ENCODE results near the gene OLA1. TPM values are rescaled to one million over a fixed set of nuclear protein-coding genes. Genes with fewer than 3 reads are reported as not detected.

Gene OLA1
- total RNA-seq, 1 donor from 2014 or later: 69.2 TPM

GRCh38 chr2:174138161-174138560 is 110.2 kb downstream of the OLA1 start:
- intact Hi-C loops (cut with micrococcal nuclease): no loop called here
- DNase-seq: no peak
- no peak for ATAC-seq

GRCh38 chr2:174135981-174136380 is 112.4 kb downstream of the OLA1 start:
- no peak for ATAC-seq
- no peak for DNase-seq
- intact Hi-C loops (cut with micrococcal nuclease): no loop called here

- DNase-seq (no peak), ATAC-seq (no peak)
- intact Hi-C loops (cut with micrococcal nuclease): no loop called here
Observed at GRCh38 chr2:174125090-174125489, 123.2 kb downstream of the OLA1 start.

- intact Hi-C loops (cut with micrococcal nuclease): no loop called here
- no peak for DNase-seq
- ATAC-seq: no peak
Observed at GRCh38 chr2:174124181-174124580, 124.2 kb downstream of the OLA1 start.

GRCh38 chr2:174122185-174122584 is 126.1 kb downstream of the OLA1 start:
- no peak for ATAC-seq
- DNase-seq: no peak
- intact Hi-C loops (cut with micrococcal nuclease): no loop called here

GRCh38 chr2:174121612-174122011 is 126.7 kb downstream of the OLA1 start:
- intact Hi-C loops (cut with micrococcal nuclease): no loop called here
- ATAC-seq: no peak
- no peak for DNase-seq

- DNase-seq: no peak
- intact Hi-C loops (cut with micrococcal nuclease): no loop called here
- ATAC-seq: no peak
Observed at GRCh38 chr2:174121175-174121574, 127.2 kb downstream of the OLA1 start.

- ATAC-seq: no peak
- no peak for DNase-seq
Observed at GRCh38 chr2:174120346-174120745, 128.0 kb downstream of the OLA1 start.

GRCh38 chr2:174117951-174118930 is 130.1 kb downstream of the OLA1 start:
- DNase-seq (no peak), ATAC-seq (no peak)
- intact Hi-C loops (cut with micrococcal nuclease): no loop called here

More at GRCh38 chr2:174120346-174120745, 128.0 kb downstream of the OLA1 start:
- intact Hi-C loops (cut with micrococcal nuclease): no loop called here

GRCh38 chr2:174112073-174112472 is 136.3 kb downstream of the OLA1 start:
- DNase-seq (no peak), ATAC-seq (no peak)
- intact Hi-C loops (cut with micrococcal nuclease): no loop called here

- ATAC-seq (no peak), DNase-seq (no peak)
- intact Hi-C loops (cut with micrococcal nuclease): no loop called here
Observed at GRCh38 chr2:174108579-174108978, 139.8 kb downstream of the OLA1 start.

GRCh38 chr2:174106736-174107135 is 141.6 kb downstream of the OLA1 start:
- no peak for DNase-seq
- intact Hi-C loops (cut with micrococcal nuclease): no loop called here
- no peak for ATAC-seq

- DNase-seq: no peak
- no peak for ATAC-seq
- intact Hi-C loops (cut with micrococcal nuclease): no loop called here
Observed at GRCh38 chr2:174094542-174094941, 153.8 kb downstream of the OLA1 start.

- no peak for ATAC-seq
- intact Hi-C loops (cut with micrococcal nuclease): no loop called here
- no peak for DNase-seq
Observed at GRCh38 chr2:174090476-174090875, 157.9 kb downstream of the OLA1 start.

GRCh38 chr2:174088706-174089460 is 159.4 kb downstream of the OLA1 start:
- intact Hi-C loops (cut with micrococcal nuclease): no loop called here
- ATAC-seq (no peak), DNase-seq (no peak)

GRCh38 chr2:174086708-174087107 is 161.6 kb downstream of the OLA1 start:
- no peak for DNase-seq
- intact Hi-C loops (cut with micrococcal nuclease): no loop called here
- ATAC-seq: no peak

GRCh38 chr2:174085781-174086180 is 162.6 kb downstream of the OLA1 start:
- ATAC-seq (no peak), DNase-seq (no peak)
- intact Hi-C loops (cut with micrococcal nuclease): no loop called here

- DNase-seq (no peak), ATAC-seq (no peak)
- intact Hi-C loops (cut with micrococcal nuclease): no loop called here
Observed at GRCh38 chr2:174083843-174084458, 164.4 kb downstream of the OLA1 start.

GRCh38 chr2:174080672-174081121 is 167.6 kb downstream of the OLA1 start:
- no peak for ATAC-seq
- DNase-seq: no peak
- intact Hi-C loops (cut with micrococcal nuclease): no loop called here

- DNase-seq (no peak), ATAC-seq (no peak)
- intact Hi-C loops (cut with micrococcal nuclease): no loop called here
Observed at GRCh38 chr2:174078275-174078674, 170.1 kb downstream of the OLA1 start.

Data from left ventricle myocardium superior (tissue), 1 donor.